NCI-H748 treated with DMSO at 0.1 percent for 48 hours (cell line): ENCODE measurements around the gene RHCG.

Source experiments
- DNase-seq: peaks from one replicate; lab custom pipeline; 2025; lab: John Stamatoyannopoulos, UW

Gene RHCG

DNA sequence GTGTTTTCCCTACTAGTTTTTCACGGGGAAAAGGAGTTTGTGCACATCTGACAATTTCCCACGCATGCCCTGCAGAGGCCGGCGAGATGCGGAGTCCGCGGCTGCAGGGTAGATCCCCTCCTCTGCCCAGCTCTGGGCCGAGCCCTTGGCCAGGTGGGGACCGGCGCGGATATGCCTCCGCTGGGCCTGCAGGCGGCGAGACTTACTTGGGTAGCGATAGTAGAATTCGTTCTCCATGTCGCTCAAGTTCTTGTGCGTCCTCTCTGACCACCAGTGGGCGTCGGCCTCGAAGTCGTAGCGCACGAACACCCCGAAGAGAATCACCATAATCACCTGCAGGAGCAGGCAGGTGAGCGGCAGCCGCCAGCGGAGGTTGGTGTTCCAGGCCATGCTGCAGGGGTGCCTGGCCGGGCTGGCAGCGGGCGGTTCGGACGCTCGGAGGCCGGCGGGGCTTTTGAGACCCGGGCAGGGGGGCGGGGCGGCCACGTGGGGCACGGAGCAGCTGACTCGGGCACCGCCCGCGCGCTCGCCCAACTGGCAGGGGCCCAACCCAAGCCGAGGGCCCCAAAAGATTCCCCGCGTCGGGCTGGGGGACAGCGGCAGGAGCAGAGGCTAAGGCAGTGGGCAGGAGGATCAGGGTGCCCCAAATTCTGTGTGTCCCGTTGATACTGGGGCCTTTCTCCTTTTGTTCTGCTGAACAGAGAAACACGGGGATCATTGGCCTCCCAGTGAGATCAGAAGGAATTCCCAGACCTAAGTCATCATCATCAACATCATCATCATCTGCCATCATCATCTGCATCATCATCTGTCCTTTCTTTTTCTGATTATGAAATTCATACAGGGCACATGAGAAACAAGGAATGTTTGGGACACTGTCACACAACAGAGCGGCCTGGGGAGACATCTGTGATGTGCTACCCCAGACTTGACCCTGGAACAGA lies at the start of gene RHCG:
TSS of gene RHCG (minus strand) at position 429 of the 944 bp plus-strand sequence. CDS start at position 390, 39 bp downstream.
- no peak for DNase-seq

DNA sequence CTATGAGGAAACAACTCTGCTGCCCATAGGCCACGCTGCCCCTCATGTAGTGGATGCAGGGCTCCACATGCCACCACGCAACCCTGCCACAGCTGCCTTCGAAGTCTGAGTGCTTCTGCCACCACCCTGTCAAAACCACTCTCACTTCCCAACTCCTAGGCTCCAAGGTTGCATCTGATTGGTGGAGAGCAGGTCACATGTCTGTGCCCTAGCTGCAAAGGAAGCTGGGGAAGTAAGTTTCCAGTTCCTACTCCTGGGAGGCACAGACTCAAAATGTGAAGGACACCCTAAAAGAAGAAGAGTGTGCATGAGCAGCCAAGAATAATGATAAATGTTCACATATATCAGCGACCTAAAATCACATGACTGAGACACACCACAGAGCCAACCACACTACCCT lies 47.0 kb upstream of the RHCG start:
- DNase-seq = no peak

GRCh38 chr15:89542369-89542768 lies 46.0 kb upstream of the RHCG start:
- no peak for DNase-seq

DNA sequence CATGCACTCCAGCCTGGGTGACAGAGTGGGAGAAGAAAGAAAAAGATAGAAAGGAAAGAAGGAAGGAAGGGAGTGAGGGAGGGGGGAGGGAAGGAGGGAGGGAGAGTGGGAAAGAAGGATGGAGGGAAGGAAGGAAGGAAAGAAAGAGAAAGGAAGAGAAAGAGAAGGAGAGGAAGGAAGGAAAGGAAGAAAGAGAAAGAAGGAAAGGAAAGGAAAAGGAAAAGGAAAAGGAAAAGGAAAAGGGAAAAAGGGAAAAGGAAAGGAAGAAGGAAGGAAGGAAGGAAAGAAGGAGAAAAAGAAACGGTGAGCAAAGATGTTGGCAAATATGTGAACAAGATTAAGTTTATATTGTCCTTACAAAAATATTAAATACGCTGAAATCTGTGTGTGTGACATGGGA lies 42.6 kb upstream of the RHCG start:
- no peak for DNase-seq

GRCh38 chr15:89533861-89534544 lies 37.6 kb upstream of the RHCG start:
- DNase-seq = no peak

DNA sequence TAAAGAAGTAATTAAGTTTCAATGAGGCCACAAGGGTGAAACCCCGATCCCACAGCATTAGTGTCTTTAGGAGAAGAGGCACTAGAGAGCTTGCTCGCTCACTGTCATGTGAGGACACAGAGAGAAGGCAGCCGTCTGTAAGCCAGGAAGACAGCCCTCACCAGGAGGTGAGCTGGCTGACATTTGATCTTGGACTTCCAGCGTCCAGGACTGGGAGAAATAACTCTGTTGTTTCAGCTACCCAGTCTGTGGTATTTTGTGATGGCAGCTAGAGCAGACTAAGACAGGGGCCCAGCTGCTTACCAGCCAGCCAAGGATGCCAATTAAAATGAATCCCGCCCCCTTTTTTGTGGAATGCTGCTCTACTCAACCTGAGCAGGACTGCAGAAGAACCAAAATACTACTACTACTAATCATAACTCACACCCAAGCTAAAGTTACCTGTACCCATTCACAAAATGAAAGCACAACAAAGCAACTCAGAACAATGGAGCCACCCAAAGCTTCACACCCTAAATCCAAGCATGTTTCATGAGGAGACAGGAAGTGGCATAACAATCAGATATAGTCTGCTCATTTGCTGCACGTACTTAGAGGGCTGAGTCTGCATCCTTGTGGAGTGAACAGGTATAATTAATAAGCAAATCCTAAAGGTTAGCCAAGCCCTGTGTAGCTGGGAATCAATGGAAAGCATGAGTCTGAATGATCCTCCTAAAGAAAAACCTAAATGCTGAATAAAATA lies 35.6 kb upstream of the RHCG start:
- DNase-seq = no peak

DNA sequence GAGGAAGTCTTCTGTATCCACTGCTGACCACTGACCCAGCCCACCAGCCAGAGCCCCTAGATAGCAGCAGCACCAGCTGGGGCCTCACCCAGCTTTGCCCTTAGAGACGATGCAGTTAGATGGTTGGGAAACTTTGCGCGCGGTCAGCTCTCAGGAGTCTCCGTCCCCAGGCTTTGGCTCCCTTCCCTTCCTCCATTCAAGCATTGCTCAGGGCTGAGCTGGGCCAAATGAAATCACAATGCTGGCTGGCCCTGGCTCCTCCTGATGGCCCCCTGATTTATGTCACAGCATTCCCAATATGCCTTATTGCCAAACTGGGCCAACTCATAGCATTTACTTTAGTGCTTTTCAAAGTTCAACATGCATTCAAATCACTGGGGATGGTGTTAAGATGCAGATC lies 34.6 kb upstream of the RHCG start:
- no peak for DNase-seq

GRCh38 chr15:89528757-89529352 lies 32.5 kb upstream of the RHCG start:
- DNase-seq = no peak

GRCh38 chr15:89526601-89527441 lies 30.4 kb upstream of the RHCG start:
- DNase-seq = no peak

DNA sequence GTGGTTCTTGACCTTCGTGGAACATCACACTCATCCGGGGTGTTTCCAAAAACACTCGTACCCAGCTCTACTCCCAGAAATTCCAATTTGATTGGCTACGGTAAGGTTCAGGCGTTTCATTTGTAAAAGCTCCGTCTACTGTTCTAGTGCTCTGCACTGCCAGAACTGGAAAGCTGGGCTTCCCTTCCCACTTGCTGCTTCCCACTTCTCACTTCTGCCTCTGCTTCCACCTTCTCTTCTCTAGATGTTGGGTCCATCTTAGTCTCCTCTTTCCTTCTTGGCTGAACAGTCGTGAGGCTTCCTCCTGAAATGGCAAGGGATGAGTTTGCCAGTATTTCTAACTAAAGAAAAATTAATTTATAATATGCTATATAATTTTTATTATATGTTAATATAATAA lies 29.8 kb upstream of the RHCG start:
- no peak for DNase-seq

GRCh38 chr15:89524184-89524583 lies 27.8 kb upstream of the RHCG start:
- DNase-seq = no peak

DNA sequence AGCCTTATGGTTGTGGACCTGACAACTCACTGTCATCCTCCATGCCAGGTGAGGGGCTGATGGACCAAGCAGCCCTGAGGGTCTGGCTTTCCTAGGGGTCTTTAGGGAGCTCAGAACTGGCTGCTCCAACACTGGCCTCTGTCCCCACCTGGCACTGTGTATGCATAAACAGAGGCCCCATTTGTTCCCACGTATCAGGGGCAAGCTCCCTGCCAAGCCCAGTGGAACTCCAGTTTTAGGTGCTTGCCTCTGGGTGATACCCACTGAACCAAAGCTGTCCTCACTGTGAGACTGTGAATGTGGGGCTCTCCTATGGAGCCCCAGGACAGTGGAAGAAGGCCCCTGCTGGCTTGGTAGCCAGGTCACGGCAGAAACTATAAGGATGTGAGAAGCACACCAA lies 26.7 kb upstream of the RHCG start:
- no peak for DNase-seq

DNA sequence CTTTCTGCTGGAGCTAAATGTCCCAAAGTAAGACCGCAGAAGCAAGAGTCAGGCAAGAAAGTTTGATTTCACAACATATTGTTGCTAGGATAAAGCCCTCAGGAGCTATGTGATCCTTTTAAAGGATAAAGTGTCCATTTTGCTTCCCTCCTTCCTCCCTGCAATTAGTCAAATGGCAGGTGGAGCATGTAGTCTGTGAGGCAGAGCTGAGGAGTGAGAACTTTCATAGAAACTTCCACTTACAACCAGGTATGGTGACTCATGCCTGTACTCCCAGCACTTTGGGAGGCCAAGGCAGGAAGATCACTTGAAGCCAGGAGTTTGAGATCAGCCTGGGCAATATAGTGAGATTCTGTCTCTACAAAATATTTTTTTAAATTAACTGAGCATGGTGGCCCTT lies 25.2 kb upstream of the RHCG start:
- DNase-seq = no peak

DNA sequence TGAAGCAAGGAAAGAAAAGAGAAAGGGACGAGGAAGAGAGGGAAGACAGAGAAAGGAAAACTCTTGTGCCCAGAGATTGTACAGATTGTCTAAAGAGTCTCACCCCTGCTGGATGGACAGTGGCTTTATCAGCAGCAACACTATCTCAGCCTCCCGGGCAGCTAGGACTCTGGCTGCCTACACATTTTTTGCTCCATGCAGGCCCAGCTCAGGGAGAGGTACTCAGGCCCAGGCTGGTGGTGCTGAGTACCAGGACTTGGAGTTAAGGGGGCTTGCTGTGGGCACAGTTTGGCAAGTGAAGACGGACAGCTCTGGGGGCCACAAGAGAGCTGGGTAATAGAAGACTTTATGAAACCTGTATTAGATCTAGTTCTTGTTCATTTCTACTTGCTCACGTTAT lies 19.1 kb upstream of the RHCG start:
- DNase-seq = no peak

DNA sequence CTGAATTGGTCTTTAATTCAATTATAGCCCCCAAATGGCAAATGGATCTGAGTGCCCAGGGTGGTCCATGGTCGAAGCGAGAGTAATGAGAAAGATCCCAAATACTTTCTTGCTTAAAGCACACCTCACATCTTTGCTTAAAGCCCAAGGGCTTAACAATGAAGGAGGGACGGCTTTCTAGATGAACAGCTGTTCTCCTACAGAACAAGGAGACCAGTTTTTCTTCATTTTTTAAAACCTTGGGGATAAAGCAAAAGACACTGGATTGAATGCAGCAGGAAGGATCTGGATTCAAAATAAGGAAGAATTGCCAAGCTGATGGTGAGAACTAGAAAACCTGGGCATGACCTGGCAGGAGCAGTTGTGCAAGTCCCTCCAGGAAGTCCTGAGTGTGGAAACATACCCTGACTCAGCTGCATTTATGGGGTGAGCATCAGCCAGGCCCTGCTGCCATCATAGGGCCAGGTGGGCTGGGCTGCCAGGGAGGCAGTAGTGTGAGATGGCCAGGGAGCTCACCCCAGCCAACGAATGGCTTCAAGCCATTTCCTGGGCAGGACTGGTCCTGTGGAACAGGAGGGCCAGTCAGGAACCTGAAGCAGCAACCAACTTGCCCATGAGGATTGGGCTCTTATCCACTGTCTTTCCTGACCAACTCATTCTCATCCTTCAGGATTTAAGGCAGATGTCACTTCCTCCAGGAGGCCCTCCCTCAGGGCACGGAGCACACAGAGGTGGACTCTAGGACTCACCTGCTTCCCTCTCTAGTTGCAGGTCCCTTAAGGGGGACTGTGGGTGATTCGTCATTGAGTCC lies 18.4 kb upstream of the RHCG start:
- DNase-seq = no peak

DNA sequence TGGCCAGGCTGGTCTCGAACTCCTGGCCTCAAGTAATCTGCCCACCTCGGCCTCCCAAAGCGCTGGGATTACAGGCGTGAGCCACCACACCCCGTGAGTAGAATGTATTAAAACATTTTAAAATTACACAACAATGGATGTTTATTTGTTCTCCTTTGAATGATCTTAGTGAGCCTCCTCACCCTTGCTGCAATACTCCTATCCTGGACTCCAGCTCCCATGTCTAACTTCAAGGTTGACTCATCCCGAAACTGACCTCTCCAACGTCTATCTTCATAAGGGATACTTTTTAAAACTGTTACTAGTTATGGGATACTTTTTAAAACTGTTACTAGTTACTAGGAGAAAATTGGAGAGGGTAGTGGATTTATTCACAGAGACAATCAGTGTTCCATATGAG lies 17.8 kb upstream of the RHCG start:
- no peak for DNase-seq

DNA sequence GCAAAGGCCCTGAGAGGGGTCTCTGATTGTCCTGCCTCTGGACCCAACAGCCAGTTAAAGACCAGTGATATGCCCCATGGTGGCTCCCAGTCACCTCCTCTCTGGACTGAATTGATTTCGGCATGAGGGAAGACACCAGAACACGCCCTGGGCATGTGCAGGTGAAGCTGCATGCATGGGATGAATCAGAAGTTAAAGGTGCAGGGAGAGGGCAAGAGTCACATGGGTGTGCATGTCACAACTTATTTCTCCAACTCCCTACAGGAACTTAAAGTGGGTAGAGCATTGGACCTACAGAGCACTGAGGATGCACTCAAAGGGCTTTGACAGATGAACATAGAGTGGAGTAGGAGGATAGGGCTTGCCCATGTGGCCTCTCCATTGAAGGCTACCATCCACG lies 16.9 kb upstream of the RHCG start:
- no peak for DNase-seq

- no peak for DNase-seq
Measured at GRCh38 chr15:89512631-89513030, 16.2 kb upstream of the RHCG start.

DNA sequence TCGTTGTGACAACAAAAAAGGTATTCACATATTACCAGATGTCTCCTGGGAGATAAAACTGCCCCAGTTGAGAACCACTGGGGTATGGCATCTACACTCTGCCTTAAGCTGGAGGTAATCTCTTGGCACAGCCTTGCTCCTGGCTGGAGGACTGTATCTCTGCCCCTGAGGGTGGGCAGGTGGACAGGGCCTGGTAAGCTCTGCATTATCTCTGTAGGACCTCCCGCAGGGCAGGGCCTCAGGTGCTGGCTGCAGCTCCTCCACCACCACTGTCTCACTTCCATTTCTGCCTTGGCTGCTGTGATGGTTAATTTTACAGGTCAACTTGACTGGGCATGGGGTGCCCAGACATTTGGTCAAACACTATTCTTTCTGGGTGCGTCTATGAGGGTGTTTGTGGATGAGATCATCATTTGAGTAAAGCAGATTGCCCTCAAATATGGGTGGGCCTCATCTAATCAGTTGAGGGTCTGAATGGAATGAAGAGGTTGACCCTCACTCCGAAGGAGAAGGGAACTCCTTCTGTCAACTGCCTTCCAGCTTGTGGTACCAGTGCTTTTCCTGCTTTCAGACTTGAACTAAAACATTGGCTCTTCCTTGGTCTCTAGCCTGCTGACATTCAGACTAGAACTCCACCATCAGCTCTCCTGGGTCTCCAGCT lies 9.8 kb upstream of the RHCG start:
- DNase-seq = no peak

- DNase-seq = no peak
Measured at GRCh38 chr15:89504166-89504565, 7.8 kb upstream of the RHCG start.
